ENCODE measurements around the gene CHST9. TPM values are rescaled to one million over a fixed set of nuclear protein-coding genes. Genes with fewer than 3 reads are reported as not detected.

The CHST9 gene
- total RNA-seq, 1 experiment from 2014 or later = 3.5 TPM

DNA sequence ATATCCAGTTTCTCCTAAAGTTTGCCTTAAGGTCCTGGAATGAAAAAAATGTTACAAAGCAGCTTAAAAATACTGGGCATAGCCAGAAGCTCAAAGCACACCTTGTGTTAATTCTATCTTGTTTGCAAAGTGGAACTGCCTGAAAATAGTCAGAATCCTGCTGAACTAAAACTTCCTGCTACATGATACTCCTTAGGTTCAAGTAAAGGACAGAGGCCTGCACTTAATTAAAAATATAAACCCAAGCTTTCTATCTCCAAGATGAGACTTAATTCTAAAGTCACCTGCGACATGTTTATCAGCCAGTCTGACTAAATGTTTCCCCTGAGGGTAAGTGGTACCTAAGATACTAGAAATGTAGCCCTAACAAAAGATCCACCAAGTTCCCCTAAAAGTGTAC is 103.4 kb downstream of the CHST9 start:
- H2BK5ac ChIP-seq (ENCODE audit: insufficient read length, low read length) = no peak overlapping the region
- no peaks in the 10 kb centered on the region for H3K23me2 ChIP-seq (ENCODE audit: insufficient read length, low read depth, low read length, poor library complexity, severe bottlenecking)
- H3K9ac ChIP-seq (ENCODE audit: extremely low read depth, insufficient read length, low read length) = no peak overlapping the region
- H3K79me1 ChIP-seq (ENCODE audit: insufficient read depth, low read depth, low read length, poor library complexity, severe bottlenecking) = no peaks in the 10 kb centered on the region
- no peak overlapping the region for H4K5ac ChIP-seq (ENCODE audit: insufficient read length, low read depth, low read length)
- no peak overlapping the region for H3K4me2 ChIP-seq (ENCODE audit: insufficient read depth, insufficient read length, low read length)
- no peaks in the 10 kb centered on the region for H4K20me1 ChIP-seq (ENCODE audit: control insufficient read depth, insufficient read depth, insufficient read length)
- no peak overlapping the region for H4K8ac ChIP-seq (replicated peaks; ENCODE audit: insufficient read length, low read depth, low read length)
- no peak overlapping the region for H2BK12ac ChIP-seq (ENCODE audit: insufficient read length, low read depth, low read length)
- Mint-ChIP-seq H3K9me3 (no peaks in the 10 kb centered on the region), H3K27ac (no peak overlapping the region), H3K36me3 (ENCODE audit: insufficient read depth in 1 of 3, low read depth in 3 of 3) (no peaks in the 10 kb centered on the region), H3K4me1 (no peaks in the 10 kb centered on the region), H3K27me3 (ENCODE audit: low read depth) (no peaks in the 10 kb centered on the region), H3K4me3 (no peak overlapping the region)
- no peak overlapping the region for H3K14ac ChIP-seq (ENCODE audit: insufficient read depth, low read length)
- H3K4me1 ChIP-seq (ENCODE audit: insufficient read depth, low read length) = no peaks in the 10 kb centered on the region
- no peak overlapping the region for H2BK15ac ChIP-seq (ENCODE audit: low read depth, low read length)
- no peak overlapping the region for H3K56ac ChIP-seq (ENCODE audit: insufficient read length, low read depth, low read length)
- H2BK20ac ChIP-seq (ENCODE audit: low read depth, low read length, poor library complexity, severe bottlenecking) = no peak overlapping the region
- no peak overlapping the region for H2AK5ac ChIP-seq (ENCODE audit: insufficient read length, low read length)
- no peak overlapping the region for H3K27ac ChIP-seq (ENCODE audit: insufficient read length, low read depth, low read length)
- H3K4ac ChIP-seq (ENCODE audit: low read depth, low read length) = no peak overlapping the region
- no peak overlapping the region for H2AFZ ChIP-seq (ENCODE audit: low read length)
- TF ChIP-seq, protein P1, sequence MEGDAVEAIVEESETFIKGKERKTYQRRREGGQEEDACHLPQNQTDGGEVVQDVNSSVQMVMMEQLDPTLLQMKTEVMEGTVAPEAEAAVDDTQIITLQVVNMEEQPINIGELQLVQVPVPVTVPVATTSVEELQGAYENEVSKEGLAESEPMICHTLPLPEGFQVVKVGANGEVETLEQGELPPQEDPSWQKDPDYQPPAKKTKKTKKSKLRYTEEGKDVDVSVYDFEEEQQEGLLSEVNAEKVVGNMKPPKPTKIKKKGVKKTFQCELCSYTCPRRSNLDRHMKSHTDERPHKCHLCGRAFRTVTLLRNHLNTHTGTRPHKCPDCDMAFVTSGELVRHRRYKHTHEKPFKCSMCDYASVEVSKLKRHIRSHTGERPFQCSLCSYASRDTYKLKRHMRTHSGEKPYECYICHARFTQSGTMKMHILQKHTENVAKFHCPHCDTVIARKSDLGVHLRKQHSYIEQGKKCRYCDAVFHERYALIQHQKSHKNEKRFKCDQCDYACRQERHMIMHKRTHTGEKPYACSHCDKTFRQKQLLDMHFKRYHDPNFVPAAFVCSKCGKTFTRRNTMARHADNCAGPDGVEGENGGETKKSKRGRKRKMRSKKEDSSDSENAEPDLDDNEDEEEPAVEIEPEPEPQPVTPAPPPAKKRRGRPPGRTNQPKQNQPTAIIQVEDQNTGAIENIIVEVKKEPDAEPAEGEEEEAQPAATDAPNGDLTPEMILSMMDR (conservative IDR thresholded peaks at IDR 0.05) = no peak
- WGBS (ENCODE audit: extremely low coverage, insufficient read length, low lambda C conversion rate) = no CpG with 5 or more reads among the region's 1 CpG
- no peak overlapping the region for H3K18ac ChIP-seq (ENCODE audit: insufficient read length, low read depth, low read length)
- no peaks in the 10 kb centered on the region for H3K9me3 ChIP-seq (ENCODE audit: control insufficient read depth, low read depth, low read length)
- H3T11ph ChIP-seq (ENCODE audit: low read length) = no peak overlapping the region
- no peaks in the 10 kb centered on the region for H3K27me3 ChIP-seq (ENCODE audit: insufficient read depth, low read length)
- no peak overlapping the region for H4K91ac ChIP-seq (ENCODE audit: insufficient read length, low read depth, low read length)
- H2BK120ac ChIP-seq (ENCODE audit: low read depth, low read length, poor library complexity, severe bottlenecking) = no peak overlapping the region
- DNase-seq = no peak
- no peaks in the 10 kb centered on the region for H3K79me2 ChIP-seq (ENCODE audit: insufficient read depth, low read length)
- no peak overlapping the region for H3K23ac ChIP-seq (ENCODE audit: insufficient read length, low read depth, low read length)

Measured in H9 (cell line).